Type B pancreatic cell (in vitro differentiated cells): Measurements from ENCODE around the gene ATOX1. TPM values are rescaled to one million over a fixed set of nuclear protein-coding genes. Genes with fewer than 3 reads are reported as not detected.
"Not testable (repeated sequence)": the region's sequence is repeated elsewhere in the genome, so short reads cannot be mapped to it uniquely, and the experiment has no call there.

Experiments used
- DNase-seq: peaks from one replicate; pipeline ENCODE4 v3.0.0; 2021; ENCODE audit warnings: mixed read lengths; ENCODE audit not compliant: unreplicated experiment; ENCODE audit errors: extremely low spot score
- H3K27ac Mint-ChIP-seq: 2 replicates; pipeline ENCODE4 v1.8.0; 2021; ENCODE audit warnings: mild to moderate bottlenecking, mixed read lengths
- H3K27me3 Mint-ChIP-seq: 2 replicates; pipeline ENCODE4 v1.8.0; 2021; ENCODE audit warnings: mixed read lengths
- H3K36me3 Mint-ChIP-seq: 2 replicates; pipeline ENCODE4 v1.8.0; 2021; ENCODE audit warnings: mixed read lengths
- H3K4me1 Mint-ChIP-seq: one replicate; pipeline ENCODE4 v1.8.0; 2021; ENCODE audit warnings: mixed read lengths; ENCODE audit not compliant: unreplicated experiment
- H3K4me3 Mint-ChIP-seq: 2 replicates; pipeline ENCODE4 v1.8.0; 2021; ENCODE audit warnings: mild to moderate bottlenecking, mixed read lengths
- H3K9me3 Mint-ChIP-seq: 2 replicates; pipeline ENCODE4 v1.8.0; 2021; ENCODE audit warnings: mixed read lengths
- CTCF ChIP-seq: fragments of 200-600 bp; sonication (generic); conservative IDR thresholded peaks from 2 replicates; pipeline ENCODE4 v1.5.0; 2021; ENCODE audit warnings: antibody characterized with exemption, mild to moderate bottlenecking
- total RNA-seq: library from RNA; stranded (reverse); gene quantifications from 2 replicates; pipeline ENCODE4 v1.2.1, GENCODE V29; 2021; ENCODE audit warnings: low replicate concordance

ATOX1 gene
- total RNA-seq, 1 donor from 2014 or later = 81.0 TPM

GRCh38 chr5:151795426-151795825 is 37.0 kb upstream of the ATOX1 start:
- no peak overlapping the region for H3K27ac Mint-ChIP-seq
- no peak overlapping the region for H3K4me3 Mint-ChIP-seq
- DNase-seq = no peak
- H3K27me3 Mint-ChIP-seq = no peaks in the 10 kb centered on the region
- no peak for TF ChIP-seq CTCF
- H3K36me3 Mint-ChIP-seq = peaks cover 54% of the 10 kb centered on the region
- H3K9me3 Mint-ChIP-seq = no peaks in the 10 kb centered on the region
- H3K4me1 Mint-ChIP-seq = no peaks in the 10 kb centered on the region

GRCh38 chr5:151793358-151793757 is 34.9 kb upstream of the ATOX1 start:
- no peak overlapping the region for H3K4me3 Mint-ChIP-seq
- DNase-seq = no peak
- H3K4me1 Mint-ChIP-seq = no peaks in the 10 kb centered on the region
- no peaks in the 10 kb centered on the region for H3K27me3 Mint-ChIP-seq
- no peak overlapping the region for H3K27ac Mint-ChIP-seq
- H3K36me3 Mint-ChIP-seq = peaks cover 59% of the 10 kb centered on the region
- no peaks in the 10 kb centered on the region for H3K9me3 Mint-ChIP-seq
- no peak for TF ChIP-seq CTCF

GRCh38 chr5:151787817-151788216 is 29.4 kb upstream of the ATOX1 start:
- Mint-ChIP-seq H3K36me3 (peaks cover 27% of the 10 kb centered on the region), H3K9me3 (no peaks in the 10 kb centered on the region), H3K27ac (no peak overlapping the region), H3K4me3 (no peak overlapping the region), H3K27me3 (no peaks in the 10 kb centered on the region), H3K4me1 (peaks cover 9% of the 10 kb centered on the region)
- TF ChIP-seq CTCF = no peak
- DNase-seq = no peak

- Mint-ChIP-seq H3K9me3 (no peaks in the 10 kb centered on the region), H3K36me3 (peaks cover 20% of the 10 kb centered on the region), H3K4me3 (no peak overlapping the region), H3K27ac (no peak overlapping the region), H3K4me1 (peaks cover 11% of the 10 kb centered on the region), H3K27me3 (no peaks in the 10 kb centered on the region)
- no peak for DNase-seq
- TF ChIP-seq CTCF = no peak
Measured at GRCh38 chr5:151786468-151786867, 28.0 kb upstream of the ATOX1 start.

- H3K9me3 Mint-ChIP-seq = no peaks in the 10 kb centered on the region
- no peak overlapping the region for H3K27ac Mint-ChIP-seq
- H3K4me1 Mint-ChIP-seq = peaks cover 25% of the 10 kb centered on the region
- DNase-seq = no peak
- H3K27me3 Mint-ChIP-seq = no peaks in the 10 kb centered on the region
- peaks cover 11% of the 10 kb centered on the region for H3K36me3 Mint-ChIP-seq
- no peak for TF ChIP-seq CTCF
- no peak overlapping the region for H3K4me3 Mint-ChIP-seq
Measured at GRCh38 chr5:151784141-151784540, 25.7 kb upstream of the ATOX1 start.

GRCh38 chr5:151783664-151784063 is 25.2 kb upstream of the ATOX1 start:
- H3K27me3 Mint-ChIP-seq, H3K4me3 Mint-ChIP-seq, DNase-seq, H3K9me3 Mint-ChIP-seq, H3K27ac Mint-ChIP-seq: not testable (repeated sequence)
- H3K36me3 Mint-ChIP-seq = peaks cover 10% of the 10 kb centered on the region
- H3K4me1 Mint-ChIP-seq = peaks cover 27% of the 10 kb centered on the region
